Cardiac muscle cell (in vitro differentiated cells and primary cell): ENCODE results near the gene SECTM1. TPM values are rescaled to one million over a fixed set of nuclear protein-coding genes. Genes with fewer than 3 reads are reported as not detected.
"Not testable (repeated sequence)": the region's sequence is repeated elsewhere in the genome, so short reads cannot be mapped to it uniquely, and the experiment has no call there.

Source experiments
- DNase-seq, 2 donors: peaks; one replicate each; pipeline versions ENCODE4 v3.0.0 to v3.0.0-alpha.2; 2010 to 2017; ENCODE audit warnings: low read depth in 1 of 2, low spot score in 1 of 2
- H3K27ac ChIP-seq: fragments of 200-600 bp; sonication (generic); 2 replicates; pipeline ENCODE4 v1.5.1; 2016
- H3K27me3 ChIP-seq: fragments of 200-600 bp; sonication (generic); 2 replicates; pipeline ENCODE4 v1.6.0; 2016; ENCODE audit warnings: control low read depth
- H3K36me3 ChIP-seq: fragments of 200-600 bp; sonication (generic); 2 replicates; pipeline ENCODE4 v1.5.1; 2016; ENCODE audit warnings: control low read depth
- H3K4me1 ChIP-seq: fragments of 200-600 bp; sonication (generic); 2 replicates; pipeline ENCODE4 v1.8.1; 2017; ENCODE audit warnings: low read depth, mild to moderate bottlenecking, mixed run types
- H3K4me3 ChIP-seq: fragments of 200-600 bp; sonication (generic); 2 replicates; pipeline ENCODE4 v1.5.1; 2016; ENCODE audit warnings: mild to moderate bottlenecking
- H3K9me3 ChIP-seq: fragments of 200-600 bp; sonication (generic); 2 replicates; pipeline ENCODE4 v1.5.1; 2017; ENCODE audit warnings: low read depth, mild to moderate bottlenecking, control low read depth
- CTCF ChIP-seq: IDR thresholded peaks from 2 replicates; pipeline ENCODE4 v1.5.1; 2012; ENCODE audit warnings: low read depth, mild to moderate bottlenecking, low read length
- polyA plus RNA-seq: library from polyadenylated mRNA; unstranded; fragments of >200 nt; fragmentation: Nextera tagmentation; extraction: Ambion mirVana; gene quantifications from 2 replicates; pipeline ENCODE4 v1.2.1, GENCODE V29; 2016
- total RNA-seq: library from RNA; depleted of rRNA; stranded (reverse); fragments of >200 nt; gene quantifications from 2 replicates; pipeline ENCODE4 v1.2.3, GENCODE V29; 2016

Gene SECTM1
- total and polyA plus RNA-seq, 2 experiments from 2014 or later = not detected

- no peaks in the 10 kb centered on the region for H3K36me3 ChIP-seq
- no peaks in the 10 kb centered on the region for H3K4me1 ChIP-seq
- no peak for TF ChIP-seq CTCF
- no peaks in the 10 kb centered on the region for H3K9me3 ChIP-seq
- DNase-seq = no peak
- H3K4me3 ChIP-seq = no peak overlapping the region
- H3K27me3 ChIP-seq = no peaks in the 10 kb centered on the region
- no peak overlapping the region for H3K27ac ChIP-seq
Measured at GRCh38 chr17:82350182-82351030, 16.8 kb upstream of the SECTM1 start.

- Histone ChIP-seq H3K27ac (no peak overlapping the region), H3K9me3 (no peaks in the 10 kb centered on the region), H3K36me3 (no peaks in the 10 kb centered on the region), H3K4me3 (no peak overlapping the region), H3K4me1 (no peaks in the 10 kb centered on the region), H3K27me3 (no peaks in the 10 kb centered on the region)
- DNase-seq = peak in 1 of 2 donors; percentile 45
- TF ChIP-seq CTCF = no peak
Measured at GRCh38 chr17:82349287-82349701, 15.7 kb upstream of the SECTM1 start.

- no peaks in the 10 kb centered on the region for H3K36me3 ChIP-seq
- TF ChIP-seq CTCF = no peak
- no peak overlapping the region for H3K27ac ChIP-seq
- peak in 1 of 2 donors; percentile 18 for DNase-seq
- no peaks in the 10 kb centered on the region for H3K4me1 ChIP-seq
- H3K27me3 ChIP-seq = no peaks in the 10 kb centered on the region
- no peaks in the 10 kb centered on the region for H3K9me3 ChIP-seq
- no peak overlapping the region for H3K4me3 ChIP-seq
Measured at GRCh38 chr17:82348866-82349265, 15.3 kb upstream of the SECTM1 start.

- no peak for TF ChIP-seq CTCF
- H3K36me3 ChIP-seq = no peaks in the 10 kb centered on the region
- H3K4me1 ChIP-seq = no peaks in the 10 kb centered on the region
- no peak overlapping the region for H3K27ac ChIP-seq
- H3K27me3 ChIP-seq = no peaks in the 10 kb centered on the region
- H3K4me3 ChIP-seq = no peak overlapping the region
- DNase-seq = no peak
- no peaks in the 10 kb centered on the region for H3K9me3 ChIP-seq
Measured at GRCh38 chr17:82348434-82348833, 14.9 kb upstream of the SECTM1 start.

DNA sequence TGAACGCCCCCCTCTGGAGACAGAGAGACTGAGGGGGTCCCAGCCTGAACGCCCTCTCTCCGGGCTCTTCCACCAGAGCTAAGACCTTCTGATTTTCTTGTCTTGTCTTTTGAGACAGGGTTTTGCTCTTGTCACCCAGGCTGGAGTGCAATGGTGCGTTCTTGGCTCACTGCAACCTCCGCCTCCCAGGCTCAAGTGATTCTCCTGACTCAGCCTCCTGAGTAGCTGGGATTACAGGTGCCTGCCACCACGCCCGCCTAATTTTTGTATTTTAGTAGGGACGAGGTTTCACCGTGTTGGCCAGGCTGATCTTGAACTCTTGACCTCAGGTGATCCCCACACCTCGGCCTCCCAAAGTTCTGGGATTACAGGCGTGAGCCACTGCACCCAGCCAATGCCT, 14.4 kb upstream of the SECTM1 start:
- not testable (repeated sequence) for H3K4me3 ChIP-seq, H3K27me3 ChIP-seq, H3K4me1 ChIP-seq, DNase-seq, H3K9me3 ChIP-seq, H3K27ac ChIP-seq, H3K36me3 ChIP-seq
